HG02588 (cell line): ENCODE data around the gene FBXO5.
"Not testable (repeated sequence)": the region's sequence is repeated elsewhere in the genome, so short reads cannot be mapped to it uniquely, and the experiment has no call there.

Source experiments
- ATAC-seq: cut with Tn5 transposase; IDR thresholded peaks from one replicate; pipeline ENCODE4 v1.9.1; 2021; ENCODE audit warnings: mild to moderate bottlenecking, moderate library complexity; ENCODE audit not compliant: unreplicated experiment

The FBXO5 gene

GRCh38 chr6:152993847-152994246 is 11.0 kb upstream of the FBXO5 start:
- no peak for ATAC-seq

DNA sequence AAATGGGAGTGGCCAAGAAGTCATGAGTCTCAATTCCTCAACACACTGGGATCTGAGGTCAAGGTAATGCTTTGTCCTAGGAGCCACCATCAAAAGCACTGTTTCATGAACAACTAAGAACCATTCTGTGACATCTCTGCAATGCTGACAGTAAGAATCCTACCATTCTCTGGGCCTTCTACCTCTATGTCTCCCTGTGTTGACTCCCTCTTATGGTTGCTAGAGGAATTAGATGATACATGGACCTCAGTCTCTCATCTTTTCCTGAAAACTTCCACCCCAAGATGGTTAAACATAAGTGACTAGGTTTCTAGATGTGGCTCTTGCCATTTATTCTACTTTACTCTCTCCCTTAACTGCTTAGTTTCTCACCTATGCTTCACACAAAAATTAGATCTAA is 10.6 kb upstream of the FBXO5 start:
- no peak for ATAC-seq

DNA sequence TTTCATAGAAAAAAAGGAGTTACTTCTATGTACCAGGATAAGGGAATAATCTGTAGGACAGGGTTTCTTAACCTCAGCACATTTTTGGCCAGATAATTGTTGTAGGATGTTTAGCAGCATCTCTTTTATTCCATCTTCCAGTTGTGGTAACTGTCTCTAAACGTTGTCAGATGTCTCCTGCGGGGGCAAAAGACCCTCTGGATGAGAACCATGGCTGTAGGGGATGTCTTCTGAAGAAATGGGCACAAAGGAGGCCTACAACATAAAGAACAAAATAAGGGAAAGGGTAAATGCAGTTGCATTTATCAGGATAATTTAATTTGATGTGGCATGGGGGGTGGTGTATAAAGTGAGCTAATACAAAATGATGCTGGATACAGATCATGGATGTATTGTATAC is 4.1 kb upstream of the FBXO5 start:
- no peak for ATAC-seq

DNA sequence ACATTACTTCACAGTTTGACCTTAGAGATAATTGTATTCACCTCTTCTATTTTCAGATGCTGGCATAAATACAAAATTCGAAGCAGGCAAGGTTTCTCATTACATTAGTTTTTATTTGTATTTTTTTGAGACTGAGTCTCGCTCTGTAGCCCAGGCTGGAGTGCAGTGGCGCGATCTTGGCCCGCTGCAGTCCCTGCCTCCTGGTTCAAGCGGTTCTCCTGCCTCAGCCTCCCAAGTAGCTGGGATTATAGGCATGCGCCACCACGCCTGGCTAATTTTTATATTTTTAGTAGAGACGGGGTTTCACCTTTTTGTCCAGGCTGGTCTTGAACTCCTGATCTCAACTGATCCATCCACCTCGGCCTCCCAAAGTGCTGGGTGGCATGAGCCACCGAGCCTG is 2.5 kb upstream of the FBXO5 start:
- not testable (repeated sequence) for ATAC-seq

DNA sequence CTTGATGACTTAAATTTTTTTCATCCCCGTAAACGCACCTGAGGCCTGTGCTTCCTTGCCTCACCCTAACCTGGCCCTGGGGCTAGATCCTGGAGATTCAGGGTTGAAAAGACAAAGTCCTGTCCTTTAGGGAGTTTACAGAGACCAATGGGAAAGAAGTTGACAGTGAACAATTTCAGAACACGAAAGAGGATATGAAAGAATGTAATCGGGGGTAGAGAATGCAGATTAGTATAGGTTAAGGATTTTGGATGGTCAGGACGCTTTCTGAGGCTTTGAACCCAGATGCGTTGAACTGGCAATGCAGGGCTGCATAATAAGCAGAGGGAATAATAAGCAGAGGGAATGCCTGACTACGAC is 1.7 kb upstream of the FBXO5 start:
- peak; percentile 24 for ATAC-seq

DNA sequence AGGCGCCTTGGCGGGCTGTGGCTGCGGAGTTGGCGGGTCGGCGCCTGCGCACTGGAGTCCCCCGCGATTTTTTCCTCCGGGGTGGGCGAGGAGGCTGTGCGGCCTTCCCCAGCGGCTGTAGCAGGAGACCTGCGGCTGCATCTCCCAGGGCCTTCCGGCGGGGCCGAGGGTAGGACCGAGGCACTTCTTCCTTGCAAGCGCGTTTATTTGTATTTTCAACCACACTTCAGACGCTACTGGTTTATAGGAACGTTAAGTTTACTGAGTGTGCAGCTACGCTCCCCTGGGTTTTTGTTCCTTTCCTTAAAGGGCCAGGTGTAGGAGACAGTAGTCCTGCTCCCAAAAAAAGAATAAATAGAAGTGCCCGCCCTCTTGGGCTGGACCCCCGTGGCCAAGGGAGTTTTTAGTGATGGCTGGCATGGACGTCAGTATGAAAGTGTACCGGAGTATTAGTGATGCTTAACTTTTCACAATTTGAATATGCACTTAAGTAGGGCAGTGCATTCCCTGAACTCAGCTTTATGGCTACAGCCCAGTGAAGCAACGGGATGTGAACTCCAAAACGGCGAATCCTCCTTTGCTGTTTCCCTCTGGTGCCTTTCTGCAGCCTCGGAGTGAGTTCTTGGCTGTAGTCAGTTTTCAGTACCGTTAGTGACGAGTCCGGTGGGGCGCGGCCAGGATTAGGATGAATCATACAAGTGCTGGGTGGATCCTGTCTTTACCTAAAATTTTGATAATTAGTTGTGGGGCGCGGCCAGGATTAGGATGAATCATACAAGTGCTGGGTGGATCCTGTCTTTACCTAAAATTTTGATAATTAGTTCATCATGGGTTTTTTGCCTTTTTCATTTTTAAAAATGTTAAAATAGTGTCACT is 1.0 kb upstream of the FBXO5 start:
- peak; percentile 15 for ATAC-seq

DNA sequence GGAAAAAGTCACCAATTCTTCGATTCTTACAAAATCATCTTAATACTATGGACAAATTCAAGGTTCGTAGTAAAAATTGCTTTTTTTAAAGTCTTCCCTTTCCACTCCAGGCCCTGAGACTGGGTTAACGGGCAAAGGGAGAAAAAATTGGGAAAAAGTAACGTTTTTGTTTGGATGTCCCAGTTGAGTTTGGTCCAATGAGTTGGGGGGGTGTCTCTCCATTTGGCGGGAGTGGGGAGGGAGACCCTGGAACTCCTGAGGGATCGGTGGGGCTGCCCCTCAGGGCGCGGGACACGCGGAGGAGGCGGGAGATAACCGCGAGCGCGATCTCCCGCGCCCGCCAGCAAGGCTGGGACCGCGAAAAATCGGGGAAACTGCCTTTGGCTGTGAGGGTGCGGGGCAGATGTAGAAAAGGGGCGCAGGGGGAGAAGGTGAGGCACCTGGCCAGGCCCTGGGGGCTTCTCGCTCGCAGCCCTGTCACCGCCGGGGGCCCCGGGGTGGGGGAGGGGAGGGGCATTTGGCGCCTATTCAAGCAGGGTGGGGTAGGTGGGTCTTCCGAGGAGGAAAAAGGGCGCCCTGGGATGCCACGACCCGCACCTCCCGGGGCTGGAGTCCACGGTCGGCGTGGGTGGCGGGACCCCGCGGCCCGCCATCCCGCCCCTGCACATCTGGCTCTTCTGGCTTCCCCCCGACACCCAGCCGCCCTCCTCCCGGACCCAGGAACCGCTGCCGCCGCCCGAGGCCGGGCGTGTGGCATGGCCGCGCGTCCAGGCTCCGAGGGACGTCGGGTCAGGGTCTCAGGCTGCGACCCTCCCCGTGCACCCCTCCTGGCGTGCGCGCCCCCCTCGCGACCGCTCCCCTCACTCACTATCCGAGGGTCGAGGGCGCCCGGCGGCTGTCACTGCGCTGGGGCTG is 595 bp downstream of the FBXO5 start:
- no peak for ATAC-seq

GRCh38 chr6:152981219-152981618 is 1.6 kb downstream of the FBXO5 start:
- ATAC-seq = no peak

DNA sequence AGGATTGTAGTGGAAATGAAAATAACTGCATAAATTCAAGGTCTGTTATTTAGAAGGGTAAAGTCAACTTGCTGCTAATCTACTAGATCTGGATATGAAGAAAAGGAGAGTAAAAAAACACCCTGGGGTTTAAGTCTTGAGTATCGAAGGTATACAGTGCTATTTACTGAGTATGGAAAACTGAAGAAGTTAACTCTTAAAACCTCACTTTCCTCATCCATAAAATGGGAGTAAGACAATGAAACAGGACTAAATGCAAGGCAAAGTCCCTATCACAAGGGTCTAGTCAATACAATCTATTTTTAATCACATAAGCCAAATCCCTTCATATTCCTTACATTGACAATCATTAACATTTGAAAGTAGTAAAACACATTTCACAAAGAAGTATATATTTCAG is 2.2 kb downstream of the FBXO5 start:
- ATAC-seq = no peak

- ATAC-seq = no peak
Measured at GRCh38 chr6:152979116-152979515, 3.7 kb downstream of the FBXO5 start.

DNA sequence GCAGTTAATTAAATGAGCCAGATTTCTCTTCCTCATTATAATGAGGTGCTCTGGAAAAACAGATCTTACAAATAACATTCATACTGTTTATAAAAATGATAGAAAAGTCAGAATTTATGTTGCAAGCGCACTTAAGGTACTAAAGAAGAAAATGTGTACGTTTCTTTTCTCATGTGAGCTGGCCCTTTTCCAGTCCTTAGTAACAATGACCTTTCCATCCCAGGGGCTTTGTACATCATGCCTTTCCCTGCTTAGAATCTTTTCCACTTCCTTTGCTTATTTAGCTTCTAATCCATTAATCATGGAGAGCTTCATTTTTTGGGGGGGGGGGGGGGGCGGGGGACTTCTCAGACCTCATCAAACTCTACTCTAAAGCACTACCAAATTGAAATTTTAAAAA is 4.8 kb downstream of the FBXO5 start:
- ATAC-seq = no peak

DNA sequence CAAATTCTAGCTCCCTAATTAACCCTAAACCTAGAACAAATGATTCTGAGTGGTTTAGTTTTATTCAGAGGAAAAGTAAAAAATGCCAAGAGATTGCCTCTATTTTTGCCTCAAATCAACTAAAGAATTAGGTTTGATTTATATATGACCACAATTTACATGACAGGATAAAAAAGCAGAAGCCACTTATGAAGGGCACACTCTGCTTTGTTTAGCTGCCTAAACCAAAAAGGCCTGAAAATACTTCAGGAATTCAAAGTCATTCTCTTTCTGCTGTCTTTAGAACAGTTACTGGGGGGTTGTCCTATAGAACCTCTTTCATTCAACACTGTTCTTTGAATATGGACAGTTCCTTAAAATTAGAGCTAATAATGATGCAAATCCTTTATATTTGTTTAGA is 5.3 kb downstream of the FBXO5 start:
- no peak for ATAC-seq

- ATAC-seq = no peak
Measured at GRCh38 chr6:152976749-152977148, 6.1 kb downstream of the FBXO5 start.

DNA sequence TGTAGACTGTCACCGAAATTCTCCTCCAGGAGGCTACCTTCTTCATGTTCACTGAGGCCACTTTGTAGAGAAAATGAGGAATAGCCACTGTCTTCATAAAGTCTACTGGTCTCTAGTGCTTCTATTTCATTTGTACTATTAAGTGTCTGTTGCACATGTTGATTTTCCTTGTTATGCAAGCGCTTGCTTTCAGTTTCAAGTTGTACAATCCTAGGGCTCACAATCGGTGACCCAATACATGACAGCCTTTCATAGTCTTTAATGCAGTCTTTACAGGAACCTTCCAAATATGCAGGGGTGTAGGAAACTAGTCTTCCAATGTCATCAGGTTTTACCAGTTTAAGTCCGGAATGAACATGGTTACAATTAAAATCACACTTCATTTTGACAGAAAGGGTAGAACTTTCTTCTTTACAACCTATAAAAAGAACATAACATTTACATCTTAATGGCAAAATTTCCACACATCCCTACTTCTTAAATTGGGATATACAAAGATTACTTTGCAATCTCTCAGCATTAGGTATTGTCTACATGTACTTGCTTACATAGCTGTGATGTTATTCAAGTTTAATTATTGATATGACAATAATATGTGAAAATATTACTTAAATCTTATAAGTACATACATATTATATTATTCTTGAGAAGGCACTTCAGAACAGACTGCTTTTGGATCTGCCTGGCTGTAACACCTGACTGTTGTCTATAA is 7.5 kb downstream of the FBXO5 start:
- no peak for ATAC-seq

GRCh38 chr6:152973916-152974315 is 8.9 kb downstream of the FBXO5 start:
- no peak for ATAC-seq

GRCh38 chr6:152969688-152970418 is 13.0 kb downstream of the FBXO5 start:
- ATAC-seq = no peak

GRCh38 chr6:152966168-152966894 is 16.5 kb downstream of the FBXO5 start:
- ATAC-seq = not testable (repeated sequence)

DNA sequence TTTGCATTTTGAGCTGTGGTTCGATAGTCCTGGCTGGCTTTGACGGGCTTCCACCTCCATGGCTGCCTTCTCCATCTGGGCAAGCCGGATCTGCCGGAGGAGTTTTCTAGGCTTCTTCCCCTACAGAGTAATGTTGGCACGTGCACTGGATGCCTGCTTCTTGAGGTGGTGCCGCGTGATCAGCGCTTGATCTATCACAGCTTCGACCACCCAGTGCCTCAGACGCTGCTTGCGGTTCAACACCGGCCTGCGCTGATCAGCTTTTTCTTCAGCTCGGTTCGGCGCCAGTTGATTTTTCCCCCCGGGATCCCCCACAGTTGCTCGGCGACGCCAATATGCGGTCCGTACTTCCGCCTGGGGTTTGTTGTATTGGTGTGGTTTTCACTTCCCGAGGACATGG is 23.5 kb downstream of the FBXO5 start:
- ATAC-seq = no peak

GRCh38 chr6:152957796-152958195 is 25.0 kb downstream of the FBXO5 start:
- ATAC-seq = no peak

DNA sequence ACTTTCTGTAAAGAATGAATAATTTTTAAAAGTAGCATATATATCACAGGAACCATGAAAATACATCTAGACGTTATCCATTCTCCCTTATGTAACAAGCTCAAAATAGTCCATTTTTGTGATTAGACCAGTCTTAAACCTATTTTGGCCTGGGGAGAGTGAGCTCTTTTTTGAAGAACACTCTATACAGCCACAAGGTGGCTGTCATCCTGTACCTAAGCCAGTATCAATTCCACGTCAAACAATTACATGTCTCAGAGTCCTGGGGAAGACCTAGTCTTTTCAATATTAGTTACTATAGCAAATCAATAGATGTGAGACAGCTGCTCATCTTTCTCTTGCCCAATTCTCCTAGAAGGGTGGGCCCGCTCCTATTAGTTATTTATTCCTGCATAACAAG is 28.4 kb downstream of the FBXO5 start:
- ATAC-seq = peak; percentile 59
